SK-N-SH (cell line): ENCODE measurements around the gene FGD2. TPM values are rescaled to one million over a fixed set of nuclear protein-coding genes. Genes with fewer than 3 reads are reported as not detected.

Experiments
- CTCF ChIA-PET: fragments of 300-600, 350-600 bp; formaldehyde crosslinking; extraction: SDS; loops from one replicate; lab custom pipeline; 2021; lab: Yijun Ruan, JAX
- POLR2A ChIA-PET: fragments of 350-600 bp; sonication (Branson Sonifier 250); formaldehyde crosslinking; extraction: SDS; loops from one replicate; lab custom pipeline; 2020; ENCODE audit warnings: antibody characterized with exemption, inconsistent platforms; lab: Yijun Ruan, JAX
- DNase-seq: peaks from one replicate; pipeline ENCODE4 v3.0.0; 2012
- H2AFZ ChIP-seq: fragments of 200-600 bp; sonication (generic); 2 replicates; pipeline ENCODE4 v1.8.1; 2016; ENCODE audit warnings: antibody characterized with exemption, mild to moderate bottlenecking, low read depth
- H3F3A ChIP-seq: fragments of 200-600 bp; sonication (generic); replicated peaks from 2 replicates; pipeline ENCODE3; 2016; ENCODE audit warnings: antibody characterized with exemption, mild to moderate bottlenecking; ENCODE audit not compliant: insufficient read depth
- H3K27ac ChIP-seq, 2 experiments: fragments of 200-500 bp in 1 of 2; fragments of 200-600 bp in 1 of 2; sonication (Bioruptor generic) in 1 of 2; sonication (generic), shearing (Covaris generic) in 1 of 2; 2 replicates each; pipeline versions ENCODE4 v1.5.1 to v1.6.1; 2014 to 2016; ENCODE audit warnings: low read depth in 2 of 2, inconsistent platforms in 1 of 2, low read length in 1 of 2, mild to moderate bottlenecking in 1 of 2, mixed read lengths in 1 of 2
- H3K27me3 ChIP-seq: fragments of 200-600 bp; sonication (generic), shearing (Covaris generic); 2 replicates; pipeline ENCODE4 v1.6.1; 2016; ENCODE audit warnings: mixed run types; ENCODE audit not compliant: insufficient read depth
- H3K36me3 ChIP-seq, 2 experiments: fragments of 200-500 bp in 1 of 2; fragments of 200-600 bp in 1 of 2; sonication (Bioruptor generic) in 1 of 2; sonication (generic) in 1 of 2; replicated peaks in 1 of 2; 2 replicates each; pipeline versions ENCODE3 to v1.5.1; 2014 to 2016; ENCODE audit warnings: low read length in 1 of 2, mild to moderate bottlenecking in 1 of 2; ENCODE audit not compliant: insufficient read depth in 2 of 2, control insufficient read depth in 1 of 2
- H3K4me1 ChIP-seq, 2 experiments: fragments of 200-500 bp in 1 of 2; fragments of 200-600 bp in 1 of 2; sonication (Bioruptor generic) in 1 of 2; sonication (generic), shearing (Covaris generic) in 1 of 2; 2 replicates each; pipeline versions ENCODE4 v1.5.1 to v1.6.1; 2014 to 2016; ENCODE audit warnings: low read depth in 1 of 2, low read length in 1 of 2, mixed run types in 1 of 2; ENCODE audit not compliant: insufficient read depth in 2 of 2, control insufficient read depth in 1 of 2
- H3K4me2 ChIP-seq: fragments of 200-600 bp; sonication (generic), shearing (Covaris generic); 2 replicates; pipeline ENCODE4 v1.6.1; 2017; ENCODE audit warnings: mixed run types
- H3K4me3 ChIP-seq, 2 experiments: fragments of 200-500 bp in 1 of 2; fragments of 200-600 bp in 1 of 2; sonication (Bioruptor generic) in 1 of 2; sonication (generic), shearing (Covaris generic) in 1 of 2; 2 replicates each; pipeline versions ENCODE4 v1.5.1 to v1.8.1; 2014 to 2016; ENCODE audit warnings: low read depth in 2 of 2, inconsistent platforms in 1 of 2, low read length in 1 of 2, mild to moderate bottlenecking in 1 of 2, mixed read lengths in 1 of 2, moderate library complexity in 1 of 2
- H3K79me2 ChIP-seq: fragments of 200-600 bp; sonication (generic); 2 replicates; pipeline ENCODE4 v1.8.1; 2017; ENCODE audit warnings: mild to moderate bottlenecking; ENCODE audit not compliant: insufficient read depth
- H3K9ac ChIP-seq: fragments of 200-600 bp; sonication (generic); 2 replicates; pipeline ENCODE4 v1.6.1; 2017; ENCODE audit warnings: mixed run types
- H3K9me2 ChIP-seq: fragments of 200-600 bp; sonication (generic); 2 replicates; pipeline ENCODE4 v1.6.1; 2017; ENCODE audit warnings: mixed run types
- H3K9me3 ChIP-seq: fragments of 200-600 bp; sonication (generic); 2 replicates; pipeline ENCODE4 v1.6.1; 2017; ENCODE audit warnings: mixed run types, mild to moderate bottlenecking, moderate library complexity
- H4K20me1 ChIP-seq: fragments of 200-600 bp; sonication (generic); 2 replicates; pipeline ENCODE4 v1.6.1; 2017; ENCODE audit warnings: mild to moderate bottlenecking, mixed run types; ENCODE audit not compliant: insufficient read depth
- CTCF ChIP-seq: fragments of 200-600 bp; sonication (generic); IDR thresholded peaks from 2 replicates; pipeline ENCODE4 v1.6.1; 2017; ENCODE audit warnings: antibody characterized with exemption, mild to moderate bottlenecking, moderate library complexity
- FOSL2 ChIP-seq: IDR thresholded peaks from 2 replicates; pipeline ENCODE4 v1.4.0; 2012; ENCODE audit warnings: low read depth, mild to moderate bottlenecking, moderate library complexity, borderline replicate concordance
- FOXJ3 ChIP-seq: sonication (generic); formaldehyde crosslinking; IDR thresholded peaks from 2 replicates; pipeline ENCODE4 v1.5.1; 2020; ENCODE audit warnings: mild to moderate bottlenecking, missing genetic modification reagents
- GABPA ChIP-seq: IDR thresholded peaks from 2 replicates; pipeline ENCODE4 v1.4.0; 2012; ENCODE audit warnings: low read depth, mild to moderate bottlenecking
- JUND ChIP-seq: IDR thresholded peaks from 2 replicates; pipeline ENCODE4 v1.4.0; 2012
- NFIC ChIP-seq: IDR thresholded peaks from 2 replicates; pipeline ENCODE4 v1.4.0; 2012; ENCODE audit warnings: borderline replicate concordance
- POLR2AphosphoS5 ChIP-seq: IDR thresholded peaks from 2 replicates; pipeline ENCODE4 v1.6.1; 2012; ENCODE audit warnings: low read depth, low read length
- RAD21 ChIP-seq: IDR thresholded peaks from 2 replicates; pipeline ENCODE4 v1.6.1; 2012; ENCODE audit warnings: mild to moderate bottlenecking, low read length
- TCF12 ChIP-seq: IDR thresholded peaks from 2 replicates; pipeline ENCODE4 v1.4.0; 2012
- USF1 ChIP-seq: IDR thresholded peaks from 2 replicates; pipeline ENCODE4 v1.4.0; 2012; ENCODE audit warnings: low read depth, borderline replicate concordance
- YY1 ChIP-seq: IDR thresholded peaks from 2 replicates; pipeline ENCODE4 v1.4.0; 2012; ENCODE audit warnings: low read depth, mild to moderate bottlenecking
- ZBTB33 ChIP-seq: IDR thresholded peaks from 2 replicates; pipeline ENCODE4 v1.4.0; 2012; ENCODE audit warnings: low read depth, borderline replicate concordance
- WGBS: methylation state at CpG from one replicate; pipeline ENCODE4 v1.1.6; 2017; ENCODE audit warnings: low lambda C conversion rate; 5-methylcytosine and 5-hydroxymethylcytosine counted together
- polyA plus RNA-seq, 3 experiments: library from polyadenylated mRNA; depleted of rRNA; stranded (reverse); fragments of >200 nt; gene quantifications; 2 replicates each; pipeline ENCODE4 v1.2.3, GENCODE V29; 2012

Gene FGD2
- polyA plus RNA-seq, 1 of the 3 experiments (the other 2 are of a cell fraction): not detected

GRCh38 chr6:37008484-37009465 lies 3.3 kb downstream of the FGD2 start (continued):
- TF ChIP-seq ZBTB33 (no peak), CTCF (no peak)

- Histone ChIP-seq H4K20me1 (no peaks in the 10 kb centered on the region), H3K79me2 (no peaks in the 10 kb centered on the region), H3F3A (no peaks in the 10 kb centered on the region), H3K27me3 (no peaks in the 10 kb centered on the region), H3K9ac (no peak overlapping the region), H3K27ac (no peak overlapping the region), H3K4me2 (no peak overlapping the region), H3K4me1 (no peaks in the 10 kb centered on the region), H2AFZ (no peak overlapping the region), H3K9me2 (no peaks in the 10 kb centered on the region), H3K9me3 (no peaks in the 10 kb centered on the region)
- no peak for DNase-seq
- WGBS: 87% methylated on average over 8 of the region's 10 CpGs
- no peak for TF ChIP-seq RAD21
- TF ChIP-seq FOSL2: no peak
- no peak for TF ChIP-seq GABPA
- no peak for TF ChIP-seq POLR2AphosphoS5
- TF ChIP-seq NFIC: no peak
- TF ChIP-seq, all 33 proteins: peak for 0
- Histone ChIP-seq H3K4me3 (no peak overlapping the region), H3K36me3 (no peaks in the 10 kb centered on the region)
- CTCF ChIA-PET: interaction anchor here (0.7 to 3.0 kb wide), 5 partner anchors 9 to 245 kb away, joined by 3 to 12 read pairs (median 5); partner anchors contain the start of gene C6orf89
- POLR2A ChIA-PET: no interaction called here
Measured at GRCh38 chr6:37010402-37010892, 5.0 kb downstream of the FGD2 start.

- Histone ChIP-seq H3K9me3 (no peaks in the 10 kb centered on the region), H3K27me3 (no peaks in the 10 kb centered on the region)
- 80% methylated on average over 7 of the region's 11 CpGs for WGBS
- TF ChIP-seq FOXJ3 (CRISPR knock-in tag) (no peak), YY1 (no peak), CTCF (no peak), JUND (no peak), TCF12 (no peak), ZBTB33 (no peak), USF1 (no peak)
- TF ChIP-seq, all 33 proteins: peak for 0
- Histone ChIP-seq H4K20me1 (no peaks in the 10 kb centered on the region), H3K4me2 (no peak overlapping the region), H3K36me3 (no peaks in the 10 kb centered on the region), H2AFZ (no peak overlapping the region), H3F3A (no peaks in the 10 kb centered on the region), H3K27ac (no peak overlapping the region), H3K9ac (no peak overlapping the region), H3K4me3 (no peak overlapping the region), H3K79me2 (no peaks in the 10 kb centered on the region), H3K9me2 (no peaks in the 10 kb centered on the region), H3K4me1 (no peaks in the 10 kb centered on the region)
- ChIA-PET CTCF (interaction anchor here (0.7 to 3.3 kb wide), 5 partner anchors 8 to 199 kb away, joined by 3 to 12 read pairs (median 10); partner anchors contain the start of gene C6orf89), POLR2A (no interaction called here)
- no peak for DNase-seq
Measured at GRCh38 chr6:37011656-37012378, 6.4 kb downstream of the FGD2 start.
